ENCODE data around the gene MRS2. TPM values are rescaled to one million over a fixed set of nuclear protein-coding genes. Genes with fewer than 3 reads are reported as not detected.

MRS2 gene
- total and polyA plus RNA-seq, 2 donors (not counting 3 experiments of a cell fraction or from before 2014, with no cell fraction given): 12.1 to 21.1 TPM

DNA sequence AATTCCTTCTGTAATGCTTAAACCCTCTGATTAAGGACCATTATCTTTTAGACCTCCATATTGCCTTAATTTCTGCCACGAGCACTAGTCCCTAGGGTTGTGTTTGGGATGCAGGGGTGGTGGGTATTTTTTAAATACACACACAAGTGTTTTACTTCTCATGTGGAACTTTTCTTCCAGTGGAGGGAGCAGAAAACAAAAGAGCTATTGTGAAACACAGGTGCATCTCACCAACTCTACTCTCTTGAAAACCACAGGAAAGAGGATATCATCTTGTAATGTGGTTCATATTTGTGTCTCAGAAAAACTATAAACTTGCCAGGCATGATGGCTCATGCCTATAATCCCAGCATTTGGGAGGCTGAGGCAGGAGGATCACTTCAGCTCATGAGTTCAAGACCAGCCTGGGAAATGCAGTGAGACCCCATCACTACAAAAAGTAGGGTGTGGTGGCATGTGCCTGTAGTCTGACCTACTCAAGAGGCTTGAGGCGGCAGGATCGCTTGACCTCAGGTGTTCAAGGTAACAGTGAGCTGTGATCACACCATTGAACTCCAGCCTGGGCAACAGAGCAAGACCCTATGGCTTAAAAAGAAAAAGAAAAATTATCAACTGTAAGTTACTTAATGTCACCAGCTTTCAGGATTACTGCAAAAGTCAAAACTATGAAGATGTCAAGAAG, 37.3 kb downstream of the MRS2 start:
- H3K27ac ChIP-seq (ENCODE audit: insufficient read depth, low read depth, low read length): no peak overlapping the region
- H3K36me3 ChIP-seq (ENCODE audit: control insufficient read depth in 2 of 2, extremely low read depth in 1 of 2, insufficient read depth in 2 of 2, low read length in 2 of 2): no peaks in the 10 kb centered on the region
- H4K20me1 ChIP-seq (replicated peaks; ENCODE audit: control insufficient read depth, extremely low read depth, insufficient read depth, low read length): no peaks in the 10 kb centered on the region
- TF ChIP-seq EZH2 (IDR thresholded peaks at IDR 0.05; ENCODE audit: borderline replicate concordance, low read depth, low read length, severe bottlenecking) (no peak), GATA2 (IDR thresholded peaks at IDR 0.05; ENCODE audit: insufficient read depth, insufficient read length, low read depth, low read length) (no peak), POLR2A (IDR thresholded peaks at IDR 0.05; ENCODE audit: low read depth, low read length) (no peak), FOS (IDR thresholded peaks at IDR 0.05; ENCODE audit: borderline replicate concordance, insufficient read depth, low read length) (no peak), MYC (IDR thresholded peaks at IDR 0.05; ENCODE audit: low read depth, low read length) (no peak), JUN (IDR thresholded peaks at IDR 0.05; ENCODE audit: borderline replicate concordance, insufficient read depth, insufficient read length, low read depth) (no peak), POLR2AphosphoS5 (IDR thresholded peaks at IDR 0.05; ENCODE audit: insufficient read depth, low read depth, low read length) (no peak)
- TF ChIP-seq, protein P1, sequence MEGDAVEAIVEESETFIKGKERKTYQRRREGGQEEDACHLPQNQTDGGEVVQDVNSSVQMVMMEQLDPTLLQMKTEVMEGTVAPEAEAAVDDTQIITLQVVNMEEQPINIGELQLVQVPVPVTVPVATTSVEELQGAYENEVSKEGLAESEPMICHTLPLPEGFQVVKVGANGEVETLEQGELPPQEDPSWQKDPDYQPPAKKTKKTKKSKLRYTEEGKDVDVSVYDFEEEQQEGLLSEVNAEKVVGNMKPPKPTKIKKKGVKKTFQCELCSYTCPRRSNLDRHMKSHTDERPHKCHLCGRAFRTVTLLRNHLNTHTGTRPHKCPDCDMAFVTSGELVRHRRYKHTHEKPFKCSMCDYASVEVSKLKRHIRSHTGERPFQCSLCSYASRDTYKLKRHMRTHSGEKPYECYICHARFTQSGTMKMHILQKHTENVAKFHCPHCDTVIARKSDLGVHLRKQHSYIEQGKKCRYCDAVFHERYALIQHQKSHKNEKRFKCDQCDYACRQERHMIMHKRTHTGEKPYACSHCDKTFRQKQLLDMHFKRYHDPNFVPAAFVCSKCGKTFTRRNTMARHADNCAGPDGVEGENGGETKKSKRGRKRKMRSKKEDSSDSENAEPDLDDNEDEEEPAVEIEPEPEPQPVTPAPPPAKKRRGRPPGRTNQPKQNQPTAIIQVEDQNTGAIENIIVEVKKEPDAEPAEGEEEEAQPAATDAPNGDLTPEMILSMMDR (IDR thresholded peaks at IDR 0.05; ENCODE audit: extremely low read depth in 1 of 2, insufficient read depth in 1 of 2, low read depth in 1 of 2, low read length in 2 of 2): no peak
- TF ChIP-seq, protein P2, sequence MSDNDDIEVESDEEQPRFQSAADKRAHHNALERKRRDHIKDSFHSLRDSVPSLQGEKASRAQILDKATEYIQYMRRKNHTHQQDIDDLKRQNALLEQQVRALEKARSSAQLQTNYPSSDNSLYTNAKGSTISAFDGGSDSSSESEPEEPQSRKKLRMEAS (IDR thresholded peaks at IDR 0.05; ENCODE audit: insufficient read depth, insufficient read length): no peak
- ChIA-PET POLR2A (no interaction called here), CTCF (interaction anchor here (0.9 to 1.1 kb wide), 2 partner anchors 9 to 11 kb away, joined by 3 to 4 read pairs; no protein-coding TSS in a partner anchor)
- DNase-seq (ENCODE audit: low read depth, low spot score) (no peak), FAIRE-seq (no peak)
- H3K27me3 ChIP-seq (ENCODE audit: control insufficient read depth in 2 of 2, insufficient read depth in 2 of 2, low read length in 2 of 2): no peaks in the 10 kb centered on the region
- H3K4me1 ChIP-seq (ENCODE audit: control insufficient read depth, extremely low read depth, insufficient read depth, low read length): no peaks in the 10 kb centered on the region
- no peak overlapping the region for H3K9ac ChIP-seq (replicated peaks; ENCODE audit: extremely low read depth, insufficient read depth, low read length)
- dilution Hi-C loops (cut with MboI; ENCODE audit: extremely low pct_ligation_motif_present, low sequenced_read_pairs): no loop called here
- BruUV-seq (replicated peaks): no TSS peak
- no peaks in the 10 kb centered on the region for H3K79me2 ChIP-seq (ENCODE audit: control insufficient read depth, insufficient read depth, low read length)
- H3K4me3 ChIP-seq (replicated peaks in 1 of 3; ENCODE audit: insufficient read depth in 1 of 3, low read depth in 1 of 3, low read length in 3 of 3): no peak overlapping the region
- no peak overlapping the region for H3K4me2 ChIP-seq (ENCODE audit: insufficient read depth, low read length)
- intact Hi-C loops (cut with micrococcal nuclease): no loop called here
- no peaks in the 10 kb centered on the region for H3K9me1 ChIP-seq (replicated peaks; ENCODE audit: control insufficient read depth, extremely low read depth, insufficient read depth, low read length)
- H2AFZ ChIP-seq (ENCODE audit: low read depth, low read length): no peak overlapping the region
- H3K9me3 ChIP-seq (replicated peaks; ENCODE audit: control insufficient read depth, insufficient read depth, low read length): no peaks in the 10 kb centered on the region
